ENCODE data around the gene CRISPLD2.

GRCh38 chr16:84833542-84834402 is 14.0 kb downstream of the CRISPLD2 start:
- no peak for TF ChIP-seq CTCF (IDR thresholded peaks at IDR 0.05)
- no peak for TF ChIP-seq ZFX (IDR thresholded peaks at IDR 0.05; ENCODE audit: borderline replicate concordance)

All from 22Rv1 (cell line).